ENCODE results near the gene RAB5IF.

GRCh38 chr20:36584018-36584481 is 21.5 kb upstream of the RAB5IF start:
- TF ChIP-seq JUND (CRISPR knock-in tag; IDR thresholded peaks at IDR 0.05) (no peak), CTCF (CRISPR knock-in tag; IDR thresholded peaks at IDR 0.05) (no peak), HINFP (CRISPR knock-in tag; IDR thresholded peaks at IDR 0.05; ENCODE audit: low read depth) (no peak), ZNF747 (CRISPR knock-in tag; IDR thresholded peaks at IDR 0.05; ENCODE audit: borderline replicate concordance) (no peak), NR1H2 (CRISPR knock-in tag; IDR thresholded peaks at IDR 0.05; ENCODE audit: borderline replicate concordance, low read depth) (no peak), GLMP (CRISPR knock-in tag; IDR thresholded peaks at IDR 0.05; ENCODE audit: borderline replicate concordance) (no peak), BORCS8-MEF2B (CRISPR knock-in tag; IDR thresholded peaks at IDR 0.05) (no peak), ZNF24 (IDR thresholded peaks at IDR 0.05) (no peak), ARID2 (CRISPR knock-in tag; IDR thresholded peaks at IDR 0.05; ENCODE audit: borderline replicate concordance) (no peak), RAD51 (IDR thresholded peaks at IDR 0.05; ENCODE audit: borderline replicate concordance) (no peak), RNF2 (conservative IDR thresholded peaks at IDR 0.05; ENCODE audit: low read depth) (no peak), ZNF224 (CRISPR knock-in tag; IDR thresholded peaks at IDR 0.05) (no peak)

All from HepG2 (cell line).